ENCODE data around the gene PRKD2.
A peak's percentile ranks its signal among the peaks of the same experiment; 100 is the strongest.

Gene PRKD2

DNA sequence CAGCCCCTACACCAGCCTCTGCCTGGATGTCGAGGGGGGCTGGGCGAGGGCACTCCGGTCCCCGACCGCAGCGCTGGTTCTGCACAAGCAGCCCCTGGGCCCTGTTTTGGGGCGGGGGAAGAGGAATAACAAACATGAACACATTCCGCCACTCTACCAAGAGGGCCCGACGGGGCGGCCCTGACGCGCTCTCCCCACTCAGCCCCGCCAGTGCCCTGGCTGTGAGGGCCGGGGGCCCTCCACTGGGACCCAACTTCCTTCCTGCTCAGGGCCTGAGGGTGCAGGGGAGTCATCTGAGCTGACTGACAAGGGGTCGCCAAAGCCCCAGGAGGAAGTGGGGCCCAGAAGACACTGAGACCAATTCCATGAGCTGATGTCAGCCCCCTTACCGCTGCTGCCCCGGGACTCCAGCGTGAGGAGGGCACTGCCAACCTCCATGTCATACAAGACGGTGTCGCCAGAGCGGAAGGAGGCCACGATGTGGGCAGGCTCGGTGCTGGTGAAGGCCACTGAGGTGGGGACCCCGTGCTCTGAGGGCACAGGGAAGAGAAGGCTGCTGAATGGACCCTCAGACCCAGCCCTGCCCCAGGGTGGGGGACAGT lies 5.6 kb upstream of the PRKD2 start:
- H3K36me3 Mint-ChIP-seq: peaks cover 63% of the 10 kb centered on the region
- no peaks in the 10 kb centered on the region for H3K27me3 Mint-ChIP-seq
- no peak for ATAC-seq
- peak overlapping the region; percentile 66 for H3K27ac Mint-ChIP-seq
- H3K4me3 Mint-ChIP-seq: no peak overlapping the region
- no peaks in the 10 kb centered on the region for H3K9me3 Mint-ChIP-seq
- peaks cover 64% of the 10 kb centered on the region for H3K4me1 Mint-ChIP-seq

DNA sequence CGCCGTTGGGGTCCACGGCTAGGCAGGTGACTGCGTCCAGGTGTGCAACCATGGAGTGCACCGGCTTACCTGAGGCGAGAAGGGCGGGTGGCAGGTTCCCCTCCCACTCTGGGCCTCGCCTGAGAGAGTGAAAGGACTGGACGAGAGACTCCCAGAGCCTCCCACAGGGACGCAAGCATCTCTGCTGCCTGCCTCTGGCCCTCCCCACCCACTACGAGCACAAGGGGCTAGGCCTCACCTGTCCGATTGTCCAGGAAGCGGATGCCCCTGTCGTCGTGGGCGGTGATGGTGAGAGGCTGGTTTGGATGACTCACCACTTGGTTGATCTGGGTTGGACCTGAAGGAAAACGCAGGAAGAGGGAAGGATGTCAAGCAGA lies 5.1 kb upstream of the PRKD2 start:
- peak overlapping the region; percentile 66 for H3K27ac Mint-ChIP-seq

DNA sequence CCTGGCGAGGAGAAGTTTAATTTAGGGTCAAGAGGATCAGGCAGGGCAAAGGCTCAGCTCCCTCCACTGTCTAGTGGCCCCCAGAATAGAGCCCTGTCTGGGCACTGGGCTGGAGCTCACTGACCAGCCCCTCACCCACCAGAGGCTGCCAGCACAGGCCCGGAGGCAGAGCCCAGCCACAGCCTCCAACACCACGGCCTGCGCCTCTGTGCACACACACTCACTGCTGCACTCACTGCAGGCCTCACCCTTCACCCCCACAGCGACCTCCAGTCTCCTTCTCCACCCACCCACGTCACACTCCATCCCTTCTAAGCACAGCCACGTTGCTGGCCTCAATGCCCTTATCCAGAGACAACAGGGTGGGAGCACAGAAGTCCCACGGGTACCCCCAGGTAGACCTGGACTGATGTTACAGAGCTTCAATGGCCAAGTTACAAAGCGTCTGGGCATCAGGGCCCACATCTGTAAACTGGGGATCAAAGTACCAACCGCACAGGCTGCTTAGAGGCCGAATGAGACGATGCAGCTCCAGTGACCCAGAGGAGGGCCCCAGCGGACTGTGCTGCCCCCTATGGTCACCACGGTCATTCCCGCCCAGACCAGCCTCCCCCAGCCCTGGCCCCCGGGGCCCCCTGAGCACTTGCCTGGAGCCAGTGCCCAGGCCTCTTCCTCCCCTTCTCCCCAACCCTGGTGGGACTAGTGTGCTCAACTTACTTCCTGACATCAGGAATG lies 4.5 kb upstream of the PRKD2 start:
- Mint-ChIP-seq H3K9me3 (no peaks in the 10 kb centered on the region), H3K27ac (peak overlapping the region; percentile 66), H3K27me3 (no peaks in the 10 kb centered on the region), H3K4me1 (peaks cover 68% of the 10 kb centered on the region), H3K4me3 (no peak overlapping the region), H3K36me3 (peaks cover 53% of the 10 kb centered on the region)
- ATAC-seq: no peak

More for the DNA sequence above, 5.1 kb upstream of the PRKD2 start:
- no peak for ATAC-seq
- Mint-ChIP-seq H3K36me3 (peaks cover 58% of the 10 kb centered on the region), H3K9me3 (no peaks in the 10 kb centered on the region), H3K27me3 (no peaks in the 10 kb centered on the region), H3K4me3 (no peak overlapping the region), H3K4me1 (peaks cover 68% of the 10 kb centered on the region)

DNA sequence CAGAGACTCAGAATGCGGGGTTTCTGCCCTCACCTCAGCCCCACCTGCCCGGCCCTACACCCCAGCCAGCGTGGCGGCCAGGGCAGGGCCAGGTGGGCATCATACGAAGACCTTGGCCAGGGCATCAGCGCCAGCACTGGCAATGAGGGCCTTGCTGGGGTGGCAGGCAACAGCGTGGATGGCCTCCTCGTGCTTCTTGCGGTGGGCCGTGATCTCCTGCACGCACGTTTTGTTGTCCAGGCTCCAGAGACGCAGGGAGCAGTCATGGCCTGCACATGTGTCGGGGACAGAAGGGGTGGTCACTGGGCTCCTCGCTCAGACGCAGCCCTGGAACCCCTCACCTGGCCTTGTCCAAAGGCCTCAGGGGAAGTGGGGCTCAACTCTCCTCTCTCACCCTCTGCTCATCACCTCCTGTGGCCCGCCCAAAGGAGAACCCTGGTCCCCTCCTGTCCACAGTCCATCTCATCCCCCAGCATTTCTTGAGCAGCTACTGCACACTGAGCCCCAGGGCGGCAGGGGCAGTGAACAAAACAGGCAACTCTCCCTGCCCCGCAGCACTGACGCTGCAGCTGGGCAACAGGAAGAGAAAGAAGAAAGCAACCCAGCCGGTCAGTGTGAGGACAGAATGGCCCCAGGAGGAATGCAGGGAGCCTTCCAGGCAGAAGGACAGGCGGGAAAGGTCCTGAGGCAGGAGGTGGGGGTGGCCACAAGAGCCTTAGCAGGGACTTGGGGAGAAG lies 3.8 kb upstream of the PRKD2 start:
- no peak overlapping the region for H3K4me3 Mint-ChIP-seq
- H3K27ac Mint-ChIP-seq: peak overlapping the region; percentile 66
- ATAC-seq: no peak
- H3K9me3 Mint-ChIP-seq: no peaks in the 10 kb centered on the region
- H3K4me1 Mint-ChIP-seq: peaks cover 68% of the 10 kb centered on the region
- H3K27me3 Mint-ChIP-seq: no peaks in the 10 kb centered on the region
- peaks cover 45% of the 10 kb centered on the region for H3K36me3 Mint-ChIP-seq

DNA sequence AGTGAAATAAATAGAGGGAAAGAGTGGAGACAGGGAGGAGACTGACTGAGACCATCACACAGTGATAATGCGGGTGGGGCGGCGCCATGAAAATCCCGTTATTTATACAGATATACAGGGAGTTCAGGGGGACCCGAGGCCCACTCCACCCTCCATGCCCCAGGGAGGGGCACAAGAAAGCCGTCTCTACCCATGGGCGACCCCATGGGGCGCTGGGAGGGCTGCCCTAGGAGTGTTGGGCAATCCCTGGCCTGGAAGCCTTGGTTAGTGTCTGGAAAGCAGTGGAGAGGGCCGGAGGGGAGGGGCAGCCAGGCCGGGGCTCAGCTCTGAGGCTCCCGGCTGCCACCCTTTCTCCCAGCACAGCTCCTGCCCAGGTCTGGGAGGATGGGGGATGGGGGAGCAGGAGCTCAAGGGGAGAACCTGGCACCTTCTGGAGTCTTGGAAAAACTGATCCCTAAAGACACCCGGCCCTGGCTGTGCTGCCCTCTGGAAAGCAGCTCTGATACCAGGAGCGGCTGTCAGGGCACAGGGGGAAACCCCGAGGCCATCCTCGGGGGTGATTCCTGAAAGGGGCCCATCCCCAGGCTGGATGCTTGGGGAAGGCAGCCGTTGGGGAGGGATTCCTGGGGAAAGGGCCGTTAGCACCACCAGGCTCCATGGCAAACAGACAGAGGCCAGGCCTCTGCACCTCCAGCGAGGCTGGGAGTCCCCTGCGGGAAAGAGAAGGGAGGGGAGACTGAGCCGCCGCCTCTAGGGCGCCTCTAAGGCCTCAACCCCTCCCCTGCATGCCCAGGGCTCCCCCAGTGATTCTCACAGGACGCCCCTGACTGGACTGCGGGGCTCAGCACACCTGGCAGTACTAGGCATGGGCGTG lies 3.0 kb upstream of the PRKD2 start:
- Mint-ChIP-seq H3K36me3 (peaks cover 41% of the 10 kb centered on the region), H3K9me3 (no peaks in the 10 kb centered on the region), H3K4me3 (peak overlapping the region; percentile 61), H3K27ac (peak overlapping the region; percentile 82), H3K4me1 (peaks cover 75% of the 10 kb centered on the region), H3K27me3 (no peaks in the 10 kb centered on the region)
- no peak for ATAC-seq

DNA sequence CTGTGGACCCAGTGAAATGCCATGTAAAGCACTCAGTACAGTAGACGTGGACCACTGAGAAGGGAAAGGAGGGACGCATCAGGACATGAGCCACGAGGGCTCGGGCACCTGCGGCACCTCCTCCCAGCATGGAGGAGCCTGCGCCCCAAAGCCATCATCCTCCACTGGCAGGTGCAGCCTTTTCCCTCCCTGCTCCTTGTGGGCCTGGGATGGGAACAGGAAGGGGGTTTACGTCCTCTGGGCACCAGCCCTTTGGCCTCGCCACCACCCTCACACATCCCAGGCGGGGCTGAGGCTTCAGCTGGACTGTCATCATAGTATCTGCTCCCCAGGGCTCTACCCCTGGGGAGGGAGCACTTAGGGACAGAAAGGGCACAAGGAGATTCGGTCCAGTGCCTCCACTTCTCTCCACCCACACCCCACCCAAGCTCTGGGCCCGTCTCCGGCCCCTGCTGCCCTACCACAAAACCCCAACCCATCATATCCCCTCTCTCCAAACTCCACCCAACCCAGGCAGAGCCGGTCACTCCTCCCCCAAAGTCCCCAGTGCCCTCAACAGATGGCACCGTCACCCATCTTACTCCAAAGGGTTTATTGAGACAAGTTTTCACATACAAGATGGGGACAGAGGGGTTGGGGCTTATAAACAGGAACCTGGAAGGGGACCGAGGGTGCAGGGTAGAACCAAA lies 2.2 kb upstream of the PRKD2 start:
- H3K4me3 Mint-ChIP-seq: peak overlapping the region; percentile 93
- no peaks in the 10 kb centered on the region for H3K27me3 Mint-ChIP-seq
- H3K27ac Mint-ChIP-seq: peak overlapping the region; percentile 82
- H3K9me3 Mint-ChIP-seq: no peaks in the 10 kb centered on the region
- H3K36me3 Mint-ChIP-seq: peaks cover 34% of the 10 kb centered on the region
- peak; percentile 79 for ATAC-seq
- peaks cover 82% of the 10 kb centered on the region for H3K4me1 Mint-ChIP-seq

DNA sequence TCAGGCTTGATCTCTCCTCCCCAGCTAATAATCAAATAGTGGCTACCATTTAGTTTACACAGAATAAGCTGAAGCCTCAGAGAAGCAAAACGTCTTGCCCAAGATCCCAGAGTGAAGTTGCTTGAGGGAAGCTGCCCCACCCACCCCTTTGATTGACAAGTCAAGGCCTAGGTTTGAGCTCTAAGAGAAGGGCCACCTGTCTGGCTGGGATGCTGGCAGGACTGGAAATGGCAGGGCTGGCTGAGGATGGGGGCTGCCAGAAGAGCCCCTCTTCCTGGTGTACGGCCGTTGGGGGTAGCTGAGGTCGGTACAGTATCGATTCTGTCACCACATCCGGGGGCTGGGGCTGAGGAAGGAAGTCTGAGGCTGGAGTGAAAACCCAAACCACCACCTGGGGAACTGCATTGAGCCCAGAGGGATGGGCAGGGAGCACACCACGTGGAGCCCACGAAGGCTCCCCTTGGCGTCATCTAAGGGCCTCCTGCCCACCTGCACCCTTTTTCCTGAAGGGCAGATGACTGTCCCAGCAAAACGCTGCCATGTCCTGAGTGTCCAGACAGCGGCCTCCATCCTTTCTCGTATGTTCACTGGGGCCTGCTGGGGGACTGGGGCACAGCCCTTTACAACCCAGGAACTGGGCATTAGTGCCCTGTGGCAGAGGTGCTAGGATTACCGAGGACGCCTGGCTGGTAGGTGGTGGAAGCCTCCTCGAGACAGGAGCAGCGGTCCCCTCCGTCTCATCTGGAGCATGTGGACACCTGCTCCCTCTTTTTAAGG lies 1.4 kb upstream of the PRKD2 start:
- H3K36me3 Mint-ChIP-seq: peaks cover 28% of the 10 kb centered on the region
- peak overlapping the region; percentile 93 for H3K4me3 Mint-ChIP-seq
- peak overlapping the region; percentile 82 for H3K27ac Mint-ChIP-seq
- ATAC-seq: peak; percentile 49
- no peaks in the 10 kb centered on the region for H3K27me3 Mint-ChIP-seq
- H3K9me3 Mint-ChIP-seq: no peaks in the 10 kb centered on the region
- peaks cover 87% of the 10 kb centered on the region for H3K4me1 Mint-ChIP-seq

DNA sequence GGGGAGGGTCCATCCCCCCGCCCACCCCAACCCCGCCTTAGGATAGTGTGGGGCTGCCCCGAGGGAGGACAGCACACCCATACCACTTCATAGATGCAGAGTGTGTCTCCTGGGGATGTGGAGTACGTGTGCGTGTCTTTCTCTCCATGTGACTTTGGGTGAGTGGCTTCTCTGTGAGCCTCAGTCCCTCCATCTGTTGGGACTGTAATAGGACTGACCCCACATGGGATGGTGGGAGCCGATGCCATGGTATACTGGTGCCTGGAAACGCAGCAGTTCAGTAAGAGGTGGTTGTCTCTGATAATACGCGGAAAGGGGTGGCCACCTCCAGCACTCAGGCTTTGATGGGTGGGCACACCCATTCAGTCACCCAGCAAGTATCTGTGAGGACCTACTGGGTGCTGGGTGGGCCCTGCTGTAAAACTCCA lies 816 bp upstream of the PRKD2 start:
- H3K4me3 Mint-ChIP-seq: peak overlapping the region; percentile 93
- no peaks in the 10 kb centered on the region for H3K27me3 Mint-ChIP-seq
- H3K27ac Mint-ChIP-seq: peak overlapping the region; percentile 82
- peaks cover 84% of the 10 kb centered on the region for H3K4me1 Mint-ChIP-seq
- ATAC-seq: peak; percentile 25
- H3K9me3 Mint-ChIP-seq: no peaks in the 10 kb centered on the region
- peaks cover 28% of the 10 kb centered on the region for H3K36me3 Mint-ChIP-seq

DNA sequence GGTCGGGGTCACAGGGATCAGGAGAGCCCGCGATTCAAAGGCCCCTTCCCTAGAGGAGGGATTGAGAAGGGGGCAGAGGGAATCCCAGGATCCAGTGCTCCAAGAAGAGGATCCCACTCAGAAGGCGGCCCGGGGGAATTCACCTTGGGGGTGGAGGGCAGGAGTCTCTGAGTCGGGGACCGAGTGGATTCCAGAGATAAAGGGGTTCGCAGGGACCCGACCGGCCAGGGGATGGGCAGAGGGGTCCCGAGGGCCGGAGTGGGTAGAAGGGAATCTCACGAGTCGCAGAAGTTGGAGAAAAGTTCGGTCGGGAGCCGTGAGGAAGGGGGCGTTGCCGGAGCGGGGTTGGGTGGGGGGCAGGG lies 261 bp downstream of the PRKD2 start:
- no peak for ATAC-seq
- Mint-ChIP-seq H3K9me3 (no peaks in the 10 kb centered on the region), H3K36me3 (peaks cover 18% of the 10 kb centered on the region), H3K4me3 (peak overlapping the region; percentile 93), H3K4me1 (peaks cover 73% of the 10 kb centered on the region), H3K27ac (peak overlapping the region; percentile 82), H3K27me3 (no peaks in the 10 kb centered on the region)

DNA sequence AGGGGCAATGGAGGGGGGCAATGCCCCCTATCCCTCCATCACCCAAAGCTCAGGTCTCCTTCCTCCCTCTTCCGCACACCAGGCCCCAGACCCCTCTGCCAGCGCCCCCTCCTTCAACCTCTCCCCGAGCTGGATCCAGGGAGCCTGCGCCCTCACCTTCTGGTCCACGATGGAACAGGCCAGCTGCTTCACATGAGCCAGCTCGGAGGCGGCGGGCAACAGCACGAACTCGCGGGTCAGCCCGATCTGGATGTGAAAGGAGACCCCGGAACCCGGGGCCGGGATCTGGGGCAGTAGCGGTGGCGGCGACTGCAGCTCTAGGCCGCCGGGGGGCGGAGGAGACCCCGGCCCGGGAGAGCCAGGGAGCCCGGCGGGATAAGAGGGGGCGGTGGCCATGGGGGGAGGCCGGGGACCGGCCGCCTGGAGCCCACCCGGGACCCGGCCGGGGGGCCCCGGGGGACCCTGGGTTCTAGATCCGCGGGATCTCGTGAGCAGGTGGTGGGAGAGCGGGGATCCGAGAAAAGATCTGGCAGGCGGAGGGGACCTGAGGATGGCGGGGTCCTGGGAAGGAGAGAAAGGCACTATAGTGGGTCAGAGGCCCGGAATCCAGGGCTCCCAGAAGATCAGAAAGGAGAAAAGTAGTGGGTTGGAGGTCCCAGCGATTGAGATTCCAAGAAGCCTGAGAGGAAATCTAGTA lies 791 bp downstream of the PRKD2 start:
- Mint-ChIP-seq H3K27ac (peak overlapping the region; percentile 82), H3K36me3 (peaks cover 15% of the 10 kb centered on the region), H3K9me3 (no peaks in the 10 kb centered on the region), H3K4me3 (peak overlapping the region; percentile 93), H3K27me3 (no peaks in the 10 kb centered on the region), H3K4me1 (peaks cover 68% of the 10 kb centered on the region)
- ATAC-seq: no peak

DNA sequence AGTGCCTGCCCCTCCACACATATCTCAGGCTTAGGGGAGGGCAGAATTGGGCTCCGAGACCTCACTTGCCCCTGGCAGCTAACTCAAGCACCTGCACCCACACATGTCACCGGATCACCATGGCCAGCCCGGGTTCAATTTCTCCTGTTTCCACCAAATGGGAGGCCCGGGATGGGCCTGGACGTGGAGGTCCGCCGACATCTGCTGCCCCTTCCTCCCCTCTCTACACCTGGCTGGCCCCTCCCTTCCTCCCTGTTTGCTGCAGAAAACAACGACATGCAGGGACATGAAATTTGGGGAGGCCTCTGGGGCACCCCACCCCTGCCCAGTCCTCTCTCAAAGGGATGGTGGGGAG lies 1.3 kb downstream of the PRKD2 start:
- no peak for ATAC-seq

DNA sequence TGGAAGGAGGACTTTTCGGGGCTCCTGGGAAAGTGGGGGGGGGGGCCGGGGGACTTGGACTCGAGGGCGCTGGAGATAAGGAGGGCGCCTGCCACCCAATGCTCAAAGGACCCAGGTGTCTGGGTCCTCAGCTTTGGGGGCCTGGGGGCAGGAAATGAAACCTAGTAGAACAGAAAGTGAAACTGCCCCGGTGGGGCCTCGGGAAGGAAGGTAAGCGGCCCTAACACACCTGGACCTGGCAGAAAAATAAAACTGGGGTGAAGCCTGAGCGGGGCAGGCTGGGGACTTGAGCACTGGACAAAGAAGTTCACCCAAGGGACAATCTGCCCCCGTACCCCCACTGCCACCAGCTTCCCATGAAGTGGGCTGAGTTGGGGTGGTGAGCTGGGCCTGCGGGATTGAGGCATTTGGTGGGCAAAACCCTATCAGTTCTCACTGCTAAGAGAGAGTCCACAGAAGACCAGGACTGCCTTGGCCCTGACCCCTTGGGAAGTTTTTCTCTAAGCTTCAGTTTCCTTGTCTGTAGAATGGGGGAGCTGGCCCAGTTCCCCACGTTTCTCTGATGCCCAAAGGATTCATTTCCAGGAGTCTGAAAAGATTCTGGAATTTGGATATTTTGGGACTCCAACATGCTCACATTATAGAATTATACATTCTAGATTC lies 2.3 kb downstream of the PRKD2 start:
- peak overlapping the region; percentile 93 for H3K4me3 Mint-ChIP-seq
- H3K4me1 Mint-ChIP-seq: peaks cover 58% of the 10 kb centered on the region
- ATAC-seq: peak; percentile 46
- peaks cover 22% of the 10 kb centered on the region for H3K36me3 Mint-ChIP-seq
- H3K27me3 Mint-ChIP-seq: no peaks in the 10 kb centered on the region
- H3K9me3 Mint-ChIP-seq: no peaks in the 10 kb centered on the region
- H3K27ac Mint-ChIP-seq: peak overlapping the region; percentile 82

More for the DNA sequence above, 1.3 kb downstream of the PRKD2 start:
- Mint-ChIP-seq H3K27me3 (no peaks in the 10 kb centered on the region), H3K36me3 (peaks cover 15% of the 10 kb centered on the region), H3K9me3 (no peaks in the 10 kb centered on the region), H3K4me3 (peak overlapping the region; percentile 93), H3K27ac (peak overlapping the region; percentile 82), H3K4me1 (peaks cover 63% of the 10 kb centered on the region)

DNA sequence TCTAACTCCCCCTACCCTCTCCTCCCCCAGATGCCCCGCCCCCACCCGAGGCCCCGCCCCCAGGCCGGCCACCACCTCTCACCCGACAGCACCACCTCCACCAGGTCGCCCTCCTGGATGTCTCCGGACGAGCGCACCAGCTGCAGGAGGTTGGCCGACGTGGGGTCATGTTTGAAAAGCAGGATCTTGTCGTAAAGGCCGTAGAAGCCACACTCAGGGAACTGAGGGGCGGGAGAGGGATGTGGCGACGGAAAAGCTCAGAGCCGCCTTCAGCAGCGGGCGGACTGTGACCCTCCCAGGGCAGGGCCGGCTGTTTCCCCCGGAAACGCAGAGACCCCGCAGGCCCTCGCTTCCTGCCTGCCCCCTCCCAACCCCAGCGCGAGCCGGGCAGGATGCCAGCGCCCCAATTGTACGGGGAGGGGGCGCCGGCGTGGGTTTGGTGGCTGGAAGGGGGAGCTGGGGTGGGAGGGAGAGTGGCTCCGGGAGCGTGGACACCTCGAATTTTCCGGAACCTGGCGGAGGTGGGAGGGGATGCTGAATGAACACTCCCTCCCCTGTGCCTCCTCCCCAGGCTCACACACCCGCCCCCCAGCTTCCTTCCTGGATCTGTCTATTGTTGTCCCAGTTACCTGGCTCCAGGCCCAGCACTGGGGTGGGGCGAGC lies 3.0 kb downstream of the PRKD2 start:
- Mint-ChIP-seq H3K36me3 (peaks cover 23% of the 10 kb centered on the region), H3K4me3 (peak overlapping the region; percentile 93), H3K27me3 (no peaks in the 10 kb centered on the region), H3K27ac (peak overlapping the region; percentile 82), H3K4me1 (peaks cover 51% of the 10 kb centered on the region), H3K9me3 (no peaks in the 10 kb centered on the region)
- peak; percentile 17 for ATAC-seq
